ENCODE data around the gene PGS1. TPM values are rescaled to one million over a fixed set of nuclear protein-coding genes. Genes with fewer than 3 reads are reported as not detected.
A peak's percentile ranks its signal among the peaks of the same experiment; 100 is the strongest.

The PGS1 gene
- total and polyA plus RNA-seq, 2 of the 8 experiments (the other 6 are each of a cell fraction or from before 2014, with no cell fraction given) = 46.7 to 60.0 TPM

- Histone ChIP-seq H3K9me3 (ENCODE audit: insufficient read depth in 2 of 2, low read depth in 1 of 2, low read length in 1 of 2) (no peaks in the 10 kb centered on the region), H2BK15ac (ENCODE audit: low read length) (0 out of 2 replicates have a peak overlapping the region, but pooled peaks have one; percentile 9), H2AK5ac (ENCODE audit: low read depth, low read length) (peak overlapping the region; percentile 78; the same call in 1 of the 2 replicates), H4K91ac (replicated peaks; ENCODE audit: insufficient read length, low read length) (no peak overlapping the region), H4K8ac (ENCODE audit: extremely low read depth, insufficient read depth, low read length) (no peak overlapping the region), H4K20me1 (replicated peaks in 1 of 2; ENCODE audit: control insufficient read depth in 1 of 2, insufficient read depth in 2 of 2, low read length in 2 of 2) (peaks cover 0 to 2% of the 10 kb centered on the region in 2 experiments), H3K4me3 (ENCODE audit: extremely low read depth in 1 of 4, insufficient read depth in 2 of 4, low read depth in 3 of 4, low read length in 4 of 4) (no peak overlapping the region), H3K79me1 (ENCODE audit: low read depth, low read length) (no peaks in the 10 kb centered on the region), H3K18ac (ENCODE audit: extremely low read depth, low read length) (no peak overlapping the region), H3K27ac (ENCODE audit: low read depth, low read length) (no peak overlapping the region), H3K9ac (replicated peaks in 1 of 4; ENCODE audit: extremely low read depth in 1 of 4, low read depth in 3 of 4, low read length in 3 of 4) (no peak overlapping the region), H3K14ac (ENCODE audit: insufficient read length) (no peak overlapping the region), H2BK12ac (ENCODE audit: low read depth, low read length) (no peak overlapping the region), H2AFZ (ENCODE audit: low read length) (no peak overlapping the region), H3K56ac (replicated peaks; ENCODE audit: insufficient read length, low read depth, low read length) (no peak overlapping the region), H2BK5ac (ENCODE audit: low read depth, low read length) (no peak overlapping the region), H3K4me1 (replicated peaks in 1 of 4; ENCODE audit: control insufficient read depth in 3 of 4, insufficient read depth in 4 of 4, low read length in 3 of 4) (peaks cover 7 to 21% (median 16%) of the 10 kb centered on the region in 4 experiments), H3K4ac (replicated peaks; ENCODE audit: insufficient read length, low read depth, low read length) (no peak overlapping the region), H4K5ac (ENCODE audit: insufficient read length, low read depth, low read length) (no peak overlapping the region), H3K36me3 (ENCODE audit: control insufficient read depth in 2 of 4, insufficient read depth in 4 of 4, low read length in 3 of 4) (no peaks in the 10 kb centered on the region), H3K23ac (ENCODE audit: insufficient read length) (no peak overlapping the region), H2BK120ac (replicated peaks; ENCODE audit: low read depth, low read length) (no peak overlapping the region), H3K23me2 (ENCODE audit: low read depth, low read length) (peaks cover 4% of the 10 kb centered on the region; the same call in 1 of the 2 replicates), H2BK20ac (ENCODE audit: low read length) (no peak overlapping the region), H3K27me3 (replicated peaks in 1 of 4; ENCODE audit: control insufficient read depth in 3 of 4, extremely low read depth in 1 of 4, insufficient read depth in 3 of 4, low read length in 3 of 4) (peaks cover 0 to 6% (median 3%) of the 10 kb centered on the region in 4 experiments; a peak in 4 of 7 replicates), H3K4me2 (ENCODE audit: insufficient read depth in 1 of 2, low read depth in 2 of 2, low read length in 2 of 2) (no peak overlapping the region), H3K79me2 (ENCODE audit: control insufficient read depth in 1 of 2, insufficient read depth in 2 of 2, low read length in 2 of 2) (no peaks in the 10 kb centered on the region)
- WGBS, 2 experiments (ENCODE audit: extremely low coverage in 1 of 2, insufficient coverage in 1 of 2, insufficient read length in 1 of 2, insufficient replicate concordance in 2 of 2, low coverage in 1 of 2, low lambda C conversion rate in 2 of 2, missing lambda C conversion rate in 1 of 2) = 95% methylated on average over 4 of the region's 4 CpGs; no CpG with 5 or more reads in 1 of the 2 experiments
- CTCF ChIA-PET (ENCODE audit: partially characterized antibody) = interaction anchor here (0.7 to 1.7 kb wide), 3 partner anchors 42 to 69 kb away, joined by 3 to 4 read pairs (median 4); no protein-coding TSS in a partner anchor
- POLR2A ChIA-PET (ENCODE audit: partially characterized antibody) = interaction anchor here (2.3 kb wide), 1 partner anchor 10 kb away, joined by 15 read pairs; no protein-coding TSS in a partner anchor
- no peak for DNase-seq (ENCODE audit: low read depth in 1 of 2, low spot score in 2 of 2)
- no peak for FAIRE-seq
- TF ChIP-seq USF2 (IDR thresholded peaks at IDR 0.05; ENCODE audit: low read length) (no peak), SAP30 (IDR thresholded peaks at IDR 0.05; ENCODE audit: insufficient read depth, insufficient replicate concordance, low read length) (no peak), YY1 (IDR thresholded peaks at IDR 0.05; ENCODE audit: low read depth, low read length) (no peak), TAF7 (optimal IDR thresholded peaks at IDR 0.05; ENCODE audit: borderline replicate concordance, low read depth, low read length) (no peak), BCL11A (IDR thresholded peaks at IDR 0.05; ENCODE audit: low read depth in 2 of 2, low read length in 2 of 2) (no peak), SRF (IDR thresholded peaks at IDR 0.05; ENCODE audit: low read depth, low read length) (no peak), BACH1 (IDR thresholded peaks at IDR 0.05; ENCODE audit: low read length) (no peak), TAF1 (IDR thresholded peaks at IDR 0.05; ENCODE audit: low read depth, low read length) (no peak)
Observed at GRCh38 chr17:78349891-78350642, 28.4 kb upstream of the PGS1 start.
